BLaER1 (cell line): ENCODE measurements around the gene CXorf58.
A peak's percentile ranks its signal among the peaks of the same experiment; 100 is the strongest.

Experiments
- H3K27ac ChIP-seq: shearing (Covaris generic); formaldehyde crosslinking; 2 replicates; pipeline ENCODE4 v1.8.1; 2022
- H3K27me3 ChIP-seq: shearing (Covaris generic); formaldehyde crosslinking; 2 replicates; pipeline ENCODE4 v1.8.1; 2022
- H3K36me3 ChIP-seq: shearing (Covaris generic); formaldehyde crosslinking; 2 replicates; pipeline ENCODE4 v1.8.1; 2022
- H3K4me1 ChIP-seq: shearing (Covaris generic); formaldehyde crosslinking; 2 replicates; pipeline ENCODE4 v1.8.1; 2022
- H3K4me2 ChIP-seq: shearing (Covaris generic); formaldehyde crosslinking; 2 replicates; pipeline ENCODE4 v1.8.1; 2022
- H3K4me3 ChIP-seq: shearing (Covaris generic); formaldehyde crosslinking; 2 replicates; pipeline ENCODE4 v1.8.1; 2022
- H3K9ac ChIP-seq: shearing (Covaris generic); formaldehyde crosslinking; 2 replicates; pipeline ENCODE4 v1.8.1; 2022
- H3K9me3 ChIP-seq: shearing (Covaris generic); formaldehyde crosslinking; 2 replicates; pipeline ENCODE4 v1.8.1; 2022
- H4K20me1 ChIP-seq: shearing (Covaris generic); formaldehyde crosslinking; 2 replicates; pipeline ENCODE4 v1.8.1; 2022
- Cebpa-rat ChIP-seq: shearing (Covaris generic); IDR thresholded peaks from 2 replicates; pipeline ENCODE4 v1.8.1; 2022

Gene CXorf58

DNA sequence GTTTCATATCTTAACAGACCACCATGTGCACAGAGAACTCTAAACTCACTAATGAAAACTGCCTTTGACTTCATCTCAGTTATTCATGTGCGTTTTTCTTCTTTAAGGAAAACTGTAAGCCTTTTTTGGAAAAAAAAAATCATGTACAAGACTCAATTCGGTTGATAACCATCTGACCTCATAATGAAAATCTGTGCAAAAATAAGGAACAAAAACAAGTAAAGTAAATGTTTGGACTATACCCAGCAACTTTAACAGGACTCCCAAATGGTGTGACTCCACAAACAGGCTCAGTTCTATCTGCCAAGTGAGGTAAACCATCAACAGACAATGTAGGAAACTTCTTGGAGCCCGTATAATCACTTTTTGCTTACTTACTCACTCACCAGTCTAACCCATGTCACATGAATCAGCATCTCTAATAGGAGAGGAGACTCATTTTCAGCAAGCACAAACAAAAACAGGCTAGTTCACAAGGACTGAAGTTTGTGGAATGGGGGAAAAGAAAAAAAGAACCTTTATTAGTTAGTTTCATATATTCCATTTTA is 9.3 kb upstream of the CXorf58 start:
- Histone ChIP-seq H3K27me3 (no peaks in the 10 kb centered on the region), H3K9me3 (no peaks in the 10 kb centered on the region), H3K4me1 (peaks cover 11% of the 10 kb centered on the region; the same call in 1 of the 2 replicates), H3K4me2 (no peak overlapping the region), H4K20me1 (no peaks in the 10 kb centered on the region), H3K4me3 (no peak overlapping the region), H3K9ac (no peak overlapping the region), H3K36me3 (no peaks in the 10 kb centered on the region), H3K27ac (no peak overlapping the region)
- no peak for TF ChIP-seq Cebpa-rat

DNA sequence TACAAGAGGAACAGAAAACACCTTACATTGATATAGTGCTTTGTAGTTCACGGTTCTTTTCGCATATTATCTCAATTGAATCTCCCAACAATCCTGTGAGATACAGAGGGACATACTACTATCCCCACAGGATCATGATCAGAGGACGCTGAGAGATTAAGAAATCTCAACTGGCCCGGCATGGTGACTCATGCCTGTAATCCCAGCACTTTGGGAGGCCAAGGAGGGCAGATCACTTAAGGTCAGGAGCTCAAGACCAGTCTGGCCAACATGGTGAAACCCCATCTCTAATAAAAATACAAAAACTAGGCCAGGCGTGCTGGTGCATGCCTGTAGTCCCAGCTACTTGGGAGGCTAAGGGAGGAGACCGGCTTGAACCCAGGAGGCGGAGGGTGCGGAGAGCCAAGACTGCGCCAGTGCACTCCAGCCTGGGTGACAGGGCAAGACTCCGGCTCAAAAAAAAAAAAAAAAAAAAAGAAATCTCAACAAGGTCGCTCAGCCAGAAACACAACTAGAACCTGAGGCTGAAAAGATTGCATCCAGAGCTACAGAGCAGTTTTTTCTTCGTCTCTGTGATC is 7.5 kb upstream of the CXorf58 start:
- no peaks in the 10 kb centered on the region for H3K9me3 ChIP-seq
- H3K9ac ChIP-seq: no peak overlapping the region
- TF ChIP-seq Cebpa-rat: no peak
- no peaks in the 10 kb centered on the region for H3K27me3 ChIP-seq
- no peaks in the 10 kb centered on the region for H4K20me1 ChIP-seq
- no peak overlapping the region for H3K4me3 ChIP-seq
- H3K4me1 ChIP-seq: peaks cover 11% of the 10 kb centered on the region; the same call in 1 of the 2 replicates
- no peak overlapping the region for H3K4me2 ChIP-seq
- H3K36me3 ChIP-seq: no peaks in the 10 kb centered on the region
- no peak overlapping the region for H3K27ac ChIP-seq

DNA sequence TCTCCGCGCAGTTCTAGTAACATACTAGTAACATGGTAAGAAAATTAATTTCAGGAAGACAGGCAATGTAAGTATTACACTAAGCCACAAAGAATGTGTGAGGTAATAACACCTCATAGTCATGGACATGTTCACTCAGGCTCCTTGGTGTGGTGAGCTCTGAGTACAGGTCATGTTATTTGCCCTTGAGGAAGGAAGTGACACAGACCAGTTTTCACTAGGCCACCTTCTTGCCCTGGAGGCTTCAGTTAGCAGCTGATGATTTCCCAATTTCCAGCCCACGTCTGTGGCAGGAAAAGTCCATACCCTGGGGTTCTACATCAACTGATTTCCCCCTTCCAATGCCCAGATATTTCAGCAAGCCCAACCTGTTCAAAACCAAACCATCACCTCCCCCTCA is 6.7 kb upstream of the CXorf58 start:
- Histone ChIP-seq H3K9me3 (no peaks in the 10 kb centered on the region), H3K4me2 (no peak overlapping the region), H3K36me3 (no peaks in the 10 kb centered on the region), H3K4me3 (no peak overlapping the region), H3K9ac (no peak overlapping the region), H4K20me1 (no peaks in the 10 kb centered on the region), H3K4me1 (peaks cover 11% of the 10 kb centered on the region; the same call in 1 of the 2 replicates), H3K27ac (no peak overlapping the region), H3K27me3 (no peaks in the 10 kb centered on the region)
- TF ChIP-seq Cebpa-rat: no peak

DNA sequence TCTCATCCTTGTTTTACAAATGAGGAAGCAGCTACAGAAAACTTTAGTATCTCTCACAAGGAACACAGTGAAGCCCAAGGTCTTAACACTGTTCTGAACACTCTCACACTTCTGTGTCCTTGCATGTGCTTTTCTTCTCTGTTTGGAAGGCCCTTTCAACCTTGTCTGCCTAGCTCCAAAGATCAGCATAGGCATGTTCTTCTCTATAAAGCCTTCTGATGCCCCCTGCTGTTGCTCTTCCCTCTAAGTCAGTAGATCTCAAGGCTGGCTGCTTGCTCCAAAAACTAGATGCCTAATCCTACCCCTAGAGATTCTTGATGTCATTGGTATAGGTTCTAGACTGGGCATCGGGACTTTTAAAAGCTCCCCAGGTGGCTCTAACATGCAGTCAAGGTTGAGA is 6.0 kb upstream of the CXorf58 start:
- Histone ChIP-seq H3K9ac (no peak overlapping the region), H3K36me3 (no peaks in the 10 kb centered on the region), H3K4me3 (no peak overlapping the region), H3K4me1 (peaks cover 17% of the 10 kb centered on the region; the same call in 1 of the 2 replicates), H3K27me3 (no peaks in the 10 kb centered on the region), H3K27ac (no peak overlapping the region), H3K9me3 (no peaks in the 10 kb centered on the region), H4K20me1 (no peaks in the 10 kb centered on the region), H3K4me2 (no peak overlapping the region)
- TF ChIP-seq Cebpa-rat: no peak

DNA sequence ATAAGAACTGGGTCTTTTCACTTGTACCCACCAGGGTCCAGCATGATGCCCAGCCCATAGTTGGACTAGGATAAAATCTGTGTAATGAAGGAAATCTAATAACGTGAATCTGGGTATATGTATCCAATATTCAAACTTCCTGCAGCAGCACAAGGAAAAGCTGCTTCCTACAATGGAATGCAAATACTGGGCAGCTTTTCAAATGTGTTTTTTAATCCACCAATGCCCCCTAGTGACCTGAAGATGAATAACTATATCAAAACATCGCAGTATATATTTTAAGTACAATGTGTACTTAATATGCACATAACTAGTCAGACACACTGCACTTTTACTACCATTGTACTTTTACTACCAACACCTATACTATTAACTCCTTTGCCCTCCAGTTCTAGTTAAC is 5.4 kb upstream of the CXorf58 start:
- Histone ChIP-seq H3K9ac (no peak overlapping the region), H3K4me3 (no peak overlapping the region), H3K4me1 (peaks cover 17% of the 10 kb centered on the region; the same call in 1 of the 2 replicates), H3K27ac (no peak overlapping the region), H4K20me1 (no peaks in the 10 kb centered on the region), H3K9me3 (no peaks in the 10 kb centered on the region), H3K4me2 (no peak overlapping the region), H3K36me3 (no peaks in the 10 kb centered on the region), H3K27me3 (no peaks in the 10 kb centered on the region)
- TF ChIP-seq Cebpa-rat: no peak

DNA sequence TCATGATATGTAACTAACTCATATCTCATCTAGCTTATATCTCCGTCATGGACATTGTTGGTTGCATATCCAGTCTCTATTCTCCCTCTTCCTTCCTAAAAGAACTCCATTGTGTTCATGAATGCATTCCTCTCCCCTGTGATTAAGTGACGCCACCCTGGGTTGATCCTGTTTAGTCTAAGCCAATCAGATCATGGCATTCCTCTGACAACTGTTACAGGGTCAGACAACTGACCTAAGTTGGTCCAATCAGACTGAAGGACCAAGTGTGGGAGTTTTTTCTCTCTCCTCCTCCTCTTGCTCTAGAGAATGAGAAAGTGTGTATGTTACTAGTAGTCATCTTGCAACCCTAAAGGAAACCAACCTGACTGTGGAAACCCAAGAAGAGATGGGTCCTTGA is 3.7 kb upstream of the CXorf58 start:
- Histone ChIP-seq H3K4me1 (peaks cover 17% of the 10 kb centered on the region; the same call in 1 of the 2 replicates), H3K9ac (no peak overlapping the region), H4K20me1 (no peaks in the 10 kb centered on the region), H3K36me3 (no peaks in the 10 kb centered on the region), H3K9me3 (no peaks in the 10 kb centered on the region), H3K4me3 (no peak overlapping the region), H3K4me2 (no peak overlapping the region), H3K27me3 (no peaks in the 10 kb centered on the region), H3K27ac (no peak overlapping the region)
- TF ChIP-seq Cebpa-rat: no peak

DNA sequence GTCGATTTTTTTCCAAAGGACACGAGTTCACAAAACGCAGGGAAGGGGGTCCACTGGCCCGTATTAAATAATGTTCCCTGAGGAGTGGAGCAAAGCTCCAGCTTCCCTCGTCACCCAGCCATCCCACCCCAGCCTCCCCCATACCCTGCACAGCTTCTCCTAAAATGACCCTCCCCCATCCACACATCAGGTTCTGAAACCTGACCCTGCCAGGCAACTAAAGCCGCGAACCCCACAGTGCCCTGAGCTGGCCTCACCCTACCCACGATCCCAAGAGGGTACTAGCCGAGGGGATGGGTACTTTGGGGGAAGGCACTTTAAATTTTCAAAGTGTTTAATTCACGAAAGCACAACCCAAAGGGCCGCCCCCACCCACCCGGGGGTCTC is 702 bp upstream of the CXorf58 start:
- peak overlapping the region; percentile 67 for H3K27ac ChIP-seq
- H3K27me3 ChIP-seq: no peaks in the 10 kb centered on the region

DNA sequence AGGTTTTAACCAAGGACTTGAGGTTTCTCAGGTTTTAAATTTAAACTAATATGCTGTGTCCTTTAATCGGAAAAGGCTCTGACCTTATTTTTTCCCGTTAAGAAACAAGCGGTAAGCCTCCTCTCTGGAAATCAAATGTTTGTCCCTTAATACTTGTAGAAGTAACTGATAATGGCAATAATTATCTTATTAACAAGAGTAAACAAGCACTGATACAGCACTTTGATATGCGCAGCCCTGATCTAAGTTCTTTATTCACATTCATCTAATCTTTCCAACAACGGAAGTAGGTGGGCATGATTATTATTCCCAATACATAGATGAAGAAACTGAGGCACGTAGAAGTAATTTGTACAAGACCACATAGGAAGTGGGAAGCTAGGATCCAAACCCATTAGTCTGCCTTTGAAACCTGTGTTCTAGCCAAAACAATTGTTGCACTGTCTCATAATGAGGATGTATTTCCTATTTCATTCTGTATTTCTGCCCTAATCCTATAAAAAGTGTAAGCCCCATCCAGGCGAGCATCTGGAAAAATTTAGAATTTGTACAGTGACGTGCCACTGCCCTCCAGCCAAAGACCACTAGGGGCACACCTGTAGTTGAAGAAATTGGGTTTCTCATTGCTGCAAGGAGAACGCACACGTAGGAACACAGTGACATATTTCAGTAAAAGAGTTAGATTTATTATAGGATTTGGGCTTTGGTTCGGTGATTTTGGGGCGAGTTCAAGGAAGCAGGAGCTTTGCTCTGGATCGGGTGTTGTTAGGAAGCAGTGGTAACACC is 606 bp downstream of the CXorf58 start:
- Histone ChIP-seq H3K4me2 (peak overlapping the region; percentile 38), H3K27ac (peak overlapping the region; percentile 67; the same call in 1 of the 2 replicates), H3K9ac (0 out of 2 replicates have a peak overlapping the region, but pooled peaks have one; percentile 13)

More for the DNA sequence above, 702 bp upstream of the CXorf58 start:
- peak overlapping the region; percentile 79 for H3K9ac ChIP-seq
- H3K4me3 ChIP-seq: peak overlapping the region; percentile 71
- H3K4me2 ChIP-seq: peak overlapping the region; percentile 61
- no peaks in the 10 kb centered on the region for H4K20me1 ChIP-seq
- H3K36me3 ChIP-seq: no peaks in the 10 kb centered on the region
- 0 out of 2 replicates have a peak, but pooled peaks cover 8% of the 10 kb centered on the region for H3K4me1 ChIP-seq
- no peaks in the 10 kb centered on the region for H3K9me3 ChIP-seq
- TF ChIP-seq Cebpa-rat: no peak

DNA sequence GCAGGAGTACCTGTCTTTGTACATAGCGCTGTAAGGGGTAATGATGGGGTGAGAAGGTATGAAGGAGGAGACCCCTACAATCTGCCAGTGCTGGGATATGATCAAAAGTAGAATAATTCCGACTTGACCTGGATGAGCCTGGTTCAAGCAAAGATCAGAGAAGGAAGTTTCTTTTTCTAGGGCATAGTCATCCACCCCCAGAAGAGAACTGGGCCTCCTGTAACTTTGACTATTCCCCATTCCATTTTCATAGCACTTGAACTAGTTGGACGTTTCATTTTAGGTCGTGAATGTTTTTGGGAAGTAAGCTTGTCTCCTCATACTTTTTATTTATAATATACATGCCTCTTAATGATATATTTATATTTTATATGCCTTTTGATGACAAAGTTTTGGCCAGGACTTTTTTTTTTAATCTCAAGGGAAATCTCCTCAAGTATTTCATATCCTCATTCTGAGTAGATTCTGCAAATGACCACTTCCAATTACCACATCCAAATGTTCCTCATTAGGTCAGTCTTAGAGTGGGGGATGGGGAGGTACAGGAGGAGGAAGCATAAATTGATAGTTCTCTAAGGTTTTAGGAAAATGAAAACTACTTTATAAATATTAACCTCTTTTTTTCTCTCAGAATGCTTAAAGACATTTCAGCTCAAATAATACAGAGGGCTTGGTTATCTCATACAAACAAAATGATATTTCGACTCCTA is 3.5 kb downstream of the CXorf58 start:
- no peaks in the 10 kb centered on the region for H3K9me3 ChIP-seq

More for the DNA sequence above, 606 bp downstream of the CXorf58 start:
- Histone ChIP-seq H3K9me3 (no peaks in the 10 kb centered on the region), H3K4me3 (peak overlapping the region; percentile 71), H3K4me1 (0 out of 2 replicates have a peak, but pooled peaks cover 6% of the 10 kb centered on the region), H3K27me3 (no peaks in the 10 kb centered on the region), H4K20me1 (no peaks in the 10 kb centered on the region), H3K36me3 (no peaks in the 10 kb centered on the region)
- no peak for TF ChIP-seq Cebpa-rat

More for the DNA sequence above, 3.5 kb downstream of the CXorf58 start:
- H3K27me3 ChIP-seq: no peaks in the 10 kb centered on the region
- H4K20me1 ChIP-seq: no peaks in the 10 kb centered on the region
- no peak overlapping the region for H3K4me3 ChIP-seq
- no peak overlapping the region for H3K4me2 ChIP-seq
- 0 out of 2 replicates have a peak, but pooled peaks cover 4% of the 10 kb centered on the region for H3K4me1 ChIP-seq
- H3K9ac ChIP-seq: no peak overlapping the region
- no peaks in the 10 kb centered on the region for H3K36me3 ChIP-seq
- no peak overlapping the region for H3K27ac ChIP-seq
- no peak for TF ChIP-seq Cebpa-rat
